GM12801 (cell line): Measurements from ENCODE around the gene NEUROG3.

ENCODE experiments used
- TF ChIP-seq, protein P1 (sequence below): IDR thresholded peaks from one replicate; pipeline ENCODE4 v1.5.1; 2011; ENCODE audit warnings: control low read depth; ENCODE audit not compliant: insufficient read length; ENCODE audit errors: extremely low read depth

Gene NEUROG3, protein sequence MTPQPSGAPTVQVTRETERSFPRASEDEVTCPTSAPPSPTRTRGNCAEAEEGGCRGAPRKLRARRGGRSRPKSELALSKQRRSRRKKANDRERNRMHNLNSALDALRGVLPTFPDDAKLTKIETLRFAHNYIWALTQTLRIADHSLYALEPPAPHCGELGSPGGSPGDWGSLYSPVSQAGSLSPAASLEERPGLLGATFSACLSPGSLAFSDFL

DNA sequence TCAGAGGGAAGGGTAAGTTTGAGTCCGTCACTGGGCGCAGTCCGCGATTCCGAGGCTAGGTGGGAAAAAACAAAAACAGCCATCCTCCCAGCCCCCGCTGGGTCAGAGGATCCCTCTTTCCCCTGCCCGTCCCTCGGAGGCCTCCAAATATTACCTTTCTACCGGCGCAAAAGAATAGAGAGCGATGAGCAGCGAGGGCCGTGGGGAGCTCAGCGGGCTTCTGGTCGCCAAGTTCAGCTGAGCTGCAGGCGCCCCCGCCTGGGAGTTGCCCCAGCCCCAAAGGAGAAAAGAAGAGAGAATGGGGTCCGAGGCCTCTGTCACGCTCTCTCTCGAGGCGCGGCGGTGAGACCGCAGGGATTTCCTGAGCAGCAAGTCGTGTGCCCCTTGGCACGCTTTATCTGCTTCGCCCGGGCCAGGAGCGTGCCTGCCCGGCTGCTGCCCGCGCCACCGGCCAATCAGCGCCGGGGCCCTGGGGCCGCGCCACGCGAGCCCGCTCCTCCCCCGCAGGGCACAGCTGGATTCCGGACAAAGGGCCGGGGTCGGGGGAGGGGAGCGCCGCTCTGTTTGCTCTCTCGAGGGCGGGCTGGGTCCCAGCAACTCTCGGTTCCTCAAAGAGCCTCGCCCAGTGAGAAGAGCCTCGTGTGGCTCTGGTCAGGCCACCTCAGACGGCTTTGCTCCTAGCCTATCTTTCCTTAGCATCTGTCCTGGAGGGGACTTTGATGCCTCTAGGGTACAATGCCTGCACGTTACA lies at the start of gene NEUROG3:
Gene NEUROG3 (minus strand): TSS at position 367 of the 751 bp plus-strand sequence. CDS start 379 bp downstream, outside the sequence.
- TF ChIP-seq, protein P1, sequence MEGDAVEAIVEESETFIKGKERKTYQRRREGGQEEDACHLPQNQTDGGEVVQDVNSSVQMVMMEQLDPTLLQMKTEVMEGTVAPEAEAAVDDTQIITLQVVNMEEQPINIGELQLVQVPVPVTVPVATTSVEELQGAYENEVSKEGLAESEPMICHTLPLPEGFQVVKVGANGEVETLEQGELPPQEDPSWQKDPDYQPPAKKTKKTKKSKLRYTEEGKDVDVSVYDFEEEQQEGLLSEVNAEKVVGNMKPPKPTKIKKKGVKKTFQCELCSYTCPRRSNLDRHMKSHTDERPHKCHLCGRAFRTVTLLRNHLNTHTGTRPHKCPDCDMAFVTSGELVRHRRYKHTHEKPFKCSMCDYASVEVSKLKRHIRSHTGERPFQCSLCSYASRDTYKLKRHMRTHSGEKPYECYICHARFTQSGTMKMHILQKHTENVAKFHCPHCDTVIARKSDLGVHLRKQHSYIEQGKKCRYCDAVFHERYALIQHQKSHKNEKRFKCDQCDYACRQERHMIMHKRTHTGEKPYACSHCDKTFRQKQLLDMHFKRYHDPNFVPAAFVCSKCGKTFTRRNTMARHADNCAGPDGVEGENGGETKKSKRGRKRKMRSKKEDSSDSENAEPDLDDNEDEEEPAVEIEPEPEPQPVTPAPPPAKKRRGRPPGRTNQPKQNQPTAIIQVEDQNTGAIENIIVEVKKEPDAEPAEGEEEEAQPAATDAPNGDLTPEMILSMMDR: no peak

DNA sequence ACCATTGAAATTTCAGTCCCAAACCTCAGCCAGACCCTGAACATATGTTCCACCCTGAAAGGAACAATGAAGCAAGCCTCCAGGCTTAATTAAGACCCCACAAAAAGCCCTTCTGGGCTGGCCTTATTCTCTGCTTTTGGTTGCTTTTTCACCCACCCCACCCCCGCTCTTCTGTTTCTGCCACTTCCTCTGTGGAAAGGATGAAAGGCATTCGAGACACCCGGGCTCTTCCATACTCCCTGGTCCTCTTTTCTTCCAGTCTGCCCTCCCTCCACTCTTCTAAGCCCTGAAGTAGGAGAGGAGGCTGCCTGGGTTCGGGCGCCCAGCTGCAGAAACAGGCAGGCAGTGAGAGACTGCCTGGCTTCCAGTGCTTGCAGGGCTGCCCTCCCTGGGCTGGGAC lies 47.4 kb upstream of the NEUROG3 start:
- TF ChIP-seq, protein P1: no peak

DNA sequence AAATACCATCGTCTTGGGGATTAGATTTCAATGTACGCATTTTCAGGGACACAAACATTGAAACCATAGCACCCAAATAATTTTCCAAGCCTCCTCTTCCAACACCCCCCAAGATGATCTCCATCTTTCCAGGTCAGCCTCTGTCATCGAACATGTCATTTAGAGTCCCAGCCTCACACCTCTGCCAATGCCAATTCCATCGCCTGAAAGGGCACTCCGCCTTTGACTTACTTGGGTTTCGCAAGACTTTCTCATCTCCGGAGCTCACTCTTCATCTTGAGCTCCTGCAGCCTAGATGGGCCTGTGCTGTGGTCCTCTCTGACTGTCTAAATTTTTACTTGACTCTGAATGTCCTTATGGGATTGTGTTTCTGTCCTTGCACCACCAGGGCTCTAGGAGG lies 46.4 kb upstream of the NEUROG3 start:
- TF ChIP-seq, protein P1: no peak

DNA sequence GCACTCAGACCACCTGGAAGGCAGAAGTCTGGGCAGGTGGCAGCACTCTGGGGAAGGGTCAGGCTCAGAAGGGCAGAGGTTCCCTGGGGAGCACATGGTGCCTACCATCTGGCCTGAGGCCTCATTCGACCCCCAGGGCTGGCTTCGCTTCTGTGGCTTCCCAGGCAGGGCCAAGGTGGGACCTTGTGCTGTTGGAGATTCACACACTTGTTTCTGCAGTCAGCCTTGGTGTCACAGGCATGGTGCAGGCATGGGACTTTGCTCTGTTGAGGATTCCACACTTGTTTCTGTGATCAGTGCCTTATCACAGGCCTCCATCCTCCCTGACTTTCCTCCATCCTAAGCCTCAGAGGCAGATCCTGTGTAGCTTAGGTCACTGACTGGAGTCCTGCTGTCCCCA lies 45.5 kb upstream of the NEUROG3 start:
- TF ChIP-seq, protein P1: no peak

DNA sequence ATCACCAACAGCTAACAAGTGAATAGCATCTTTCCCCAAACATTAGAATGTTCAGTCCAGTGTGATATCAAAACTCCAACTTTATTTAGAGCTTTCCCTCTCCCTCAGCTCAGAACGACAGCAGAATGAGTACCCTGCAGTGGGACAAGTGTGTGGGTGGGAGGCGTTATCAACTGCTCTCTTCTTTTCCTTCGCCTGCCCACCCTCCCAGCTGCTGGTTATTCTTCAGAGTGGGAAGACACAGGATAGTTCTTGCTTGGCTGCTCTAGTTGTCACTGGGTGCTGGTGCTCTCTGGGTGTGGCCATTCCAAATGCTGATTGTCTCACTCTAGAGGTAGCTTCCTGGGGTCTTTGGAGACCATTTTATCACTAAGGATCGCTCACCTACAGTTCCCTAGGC lies 43.1 kb upstream of the NEUROG3 start:
- TF ChIP-seq, protein P1: no peak

DNA sequence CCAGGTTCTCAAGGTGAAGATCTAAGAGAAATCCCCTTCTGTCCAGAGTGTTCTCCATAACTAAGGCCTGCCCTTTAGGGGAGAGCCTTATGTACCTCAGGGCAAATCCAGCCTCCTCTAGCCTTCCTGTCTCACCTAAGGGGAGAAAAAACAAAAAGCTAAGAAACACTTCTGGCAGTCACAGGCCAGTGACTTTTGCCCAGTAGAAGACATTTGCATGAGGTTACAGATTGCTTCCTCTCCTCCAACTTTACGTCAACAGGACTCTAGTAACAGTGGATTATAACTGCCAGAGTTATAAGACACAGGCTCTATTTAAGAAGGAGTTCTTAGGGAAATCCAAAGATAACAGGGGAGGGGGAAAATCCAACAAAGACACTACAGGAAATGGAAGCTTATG lies 40.9 kb upstream of the NEUROG3 start:
- TF ChIP-seq, protein P1: no peak

DNA sequence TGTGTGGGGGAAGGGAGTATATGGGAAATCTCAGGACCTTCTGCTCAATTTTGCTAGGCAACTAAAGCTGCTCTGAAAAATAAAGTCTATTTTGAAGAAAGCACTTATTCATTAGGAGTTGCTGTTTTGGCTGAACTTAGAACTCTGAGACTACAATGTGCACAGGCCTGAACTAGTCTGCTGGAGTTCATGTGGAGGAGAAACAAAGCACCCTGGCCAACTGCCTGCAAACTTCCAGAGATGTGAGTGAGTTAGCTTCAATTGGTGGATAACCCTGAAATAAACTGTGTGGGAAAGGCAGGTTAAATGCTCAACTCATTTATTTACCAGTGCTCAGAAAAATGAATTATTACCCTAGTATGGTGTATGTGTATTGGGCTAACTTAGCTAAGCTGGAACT lies 39.5 kb upstream of the NEUROG3 start:
- TF ChIP-seq, protein P1: no peak
